ENCODE measurements around the gene PRIMA1.

Gene PRIMA1

DNA sequence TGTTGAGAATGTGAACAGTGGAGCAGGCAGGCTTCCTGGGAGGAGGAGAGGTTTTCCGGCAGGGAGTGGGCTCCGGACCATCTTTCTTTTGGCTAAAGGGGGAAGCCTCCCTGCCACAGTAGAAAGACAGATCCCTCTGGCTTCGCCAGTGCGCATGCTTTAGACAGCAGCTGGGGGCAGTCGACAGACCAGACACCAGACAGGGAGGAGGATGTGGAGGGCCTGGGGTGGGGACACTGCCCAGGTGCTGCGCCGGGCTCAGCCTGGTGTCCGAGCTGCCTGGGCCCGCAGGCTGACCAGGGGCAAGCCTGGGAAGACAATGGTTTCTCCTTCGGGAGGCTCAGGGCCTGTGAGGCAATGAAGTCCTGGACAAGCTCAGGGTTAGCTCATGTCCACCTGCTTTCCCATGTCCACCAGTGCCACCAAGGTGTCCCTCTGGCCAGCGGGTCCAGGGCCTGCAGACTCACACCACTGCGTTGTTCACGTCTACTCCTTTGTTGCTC, 67.3 kb downstream of the PRIMA1 start:
- no peak for TF ChIP-seq CTCF (IDR thresholded peaks at IDR 0.05; ENCODE audit: low read depth, low read length)
- H3K9me3 ChIP-seq (ENCODE audit: severe bottlenecking), result no peaks in the 10 kb centered on the region
- no peaks in the 10 kb centered on the region for H3K36me3 ChIP-seq
- H3K4me3 ChIP-seq (ENCODE audit: low read depth, low read length), result no peak overlapping the region
- no peak for DNase-seq
- H3K27ac ChIP-seq, result no peak overlapping the region
- H3K27me3 ChIP-seq (ENCODE audit: insufficient read depth, low read depth, severe bottlenecking), result no peaks in the 10 kb centered on the region

GRCh38 chr14:93720076-93720815, 68.0 kb downstream of the PRIMA1 start:
- Histone ChIP-seq H3K9me3 (ENCODE audit: severe bottlenecking) (no peaks in the 10 kb centered on the region), H3K36me3 (no peaks in the 10 kb centered on the region), H3K4me3 (ENCODE audit: low read depth, low read length) (no peak overlapping the region), H3K27me3 (ENCODE audit: insufficient read depth, low read depth, severe bottlenecking) (no peaks in the 10 kb centered on the region), H3K27ac (no peak overlapping the region)
- DNase-seq, result no peak
- TF ChIP-seq CTCF (IDR thresholded peaks at IDR 0.05; ENCODE audit: low read depth, low read length), result no peak

GRCh38 chr14:93719256-93719655, 69.0 kb downstream of the PRIMA1 start:
- H3K27me3 ChIP-seq (ENCODE audit: insufficient read depth, low read depth, severe bottlenecking), result no peaks in the 10 kb centered on the region
- H3K4me3 ChIP-seq (ENCODE audit: low read depth, low read length), result no peak overlapping the region
- no peaks in the 10 kb centered on the region for H3K9me3 ChIP-seq (ENCODE audit: severe bottlenecking)
- DNase-seq, result no peak
- H3K36me3 ChIP-seq, result no peaks in the 10 kb centered on the region
- no peak for TF ChIP-seq CTCF (IDR thresholded peaks at IDR 0.05; ENCODE audit: low read depth, low read length)
- H3K27ac ChIP-seq, result no peak overlapping the region

DNA sequence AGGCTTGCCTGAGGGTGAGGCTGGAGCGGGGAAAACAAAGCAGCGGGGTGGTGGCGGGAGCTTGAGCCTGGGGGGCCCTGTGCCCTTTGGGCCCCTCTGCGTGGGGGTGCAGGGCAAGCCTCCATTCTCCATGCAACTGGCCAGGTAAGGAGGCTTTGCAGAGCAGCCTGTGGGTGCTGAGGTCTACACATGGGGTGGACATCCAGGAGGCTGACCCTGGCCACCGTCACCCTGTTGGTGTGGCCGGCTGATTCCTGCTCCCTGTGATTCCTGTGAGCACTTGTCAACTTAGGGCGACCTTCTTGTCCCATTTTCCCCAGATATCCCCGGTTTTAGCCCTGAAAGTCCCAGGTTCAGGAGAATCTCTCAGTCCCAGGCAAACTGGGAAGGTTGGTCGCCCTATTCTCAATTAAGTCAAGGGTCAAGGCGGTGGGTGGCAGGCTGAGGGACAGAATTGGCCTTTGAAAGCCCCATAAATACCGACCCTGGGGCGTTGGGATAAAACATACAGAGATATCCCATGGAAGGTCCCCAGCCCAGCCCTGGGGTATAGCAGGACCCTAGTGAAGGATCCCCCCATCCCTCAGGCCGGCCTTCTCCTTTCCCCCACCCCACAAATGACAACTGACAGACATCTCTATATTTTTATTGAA, 70.5 kb downstream of the PRIMA1 start:
- Histone ChIP-seq H3K27ac (no peak overlapping the region), H3K27me3 (ENCODE audit: insufficient read depth, low read depth, severe bottlenecking) (no peaks in the 10 kb centered on the region), H3K9me3 (ENCODE audit: severe bottlenecking) (no peaks in the 10 kb centered on the region), H3K4me3 (ENCODE audit: low read depth, low read length) (no peak overlapping the region), H3K36me3 (no peaks in the 10 kb centered on the region)
- TF ChIP-seq CTCF (IDR thresholded peaks at IDR 0.05; ENCODE audit: low read depth, low read length), result no peak
- DNase-seq, result no peak

DNA sequence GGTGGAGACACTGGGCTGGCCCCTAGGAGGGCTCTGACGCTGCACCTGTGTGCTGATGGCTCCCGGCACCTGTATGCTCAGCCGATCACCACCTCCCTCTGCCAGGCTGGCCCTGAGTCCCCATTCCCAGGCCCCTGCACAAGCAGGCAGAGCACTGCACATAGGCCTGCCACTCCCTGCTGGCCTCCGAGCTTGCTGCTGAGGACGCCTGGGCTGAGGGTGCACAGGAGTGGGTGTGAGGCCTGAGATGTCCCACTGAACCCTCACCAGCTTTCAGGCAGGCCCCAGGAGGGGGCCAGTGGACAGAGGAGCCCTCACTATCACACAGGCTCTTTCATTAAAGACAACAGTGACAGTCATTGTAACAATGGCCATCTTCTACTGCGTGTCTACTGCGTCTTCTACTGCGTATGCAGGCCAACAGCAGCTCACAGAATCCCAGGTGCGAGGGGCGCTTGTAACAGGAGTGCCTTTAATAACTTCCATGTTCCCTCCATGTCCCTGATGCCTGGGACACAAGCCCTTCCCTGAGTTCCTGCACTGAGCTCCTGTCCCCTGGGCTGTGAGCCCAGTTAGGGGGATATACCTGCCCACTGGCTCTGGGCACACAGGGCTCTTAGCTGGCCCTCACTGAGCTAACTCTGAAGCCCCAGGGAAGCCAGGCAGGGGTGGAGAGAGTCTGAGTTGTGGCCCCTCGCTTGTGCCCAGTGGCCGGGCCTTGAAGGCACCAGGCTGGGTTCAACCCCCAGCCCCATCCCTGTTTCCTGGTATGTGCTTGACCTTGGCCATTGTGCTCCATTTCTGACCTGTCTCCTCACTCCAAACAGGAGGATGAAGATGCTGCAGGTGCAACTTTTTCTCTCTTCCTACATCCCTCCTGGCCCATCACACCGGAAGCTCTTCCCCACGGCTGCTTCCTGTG, 71.3 kb downstream of the PRIMA1 start:
- Histone ChIP-seq H3K27me3 (ENCODE audit: insufficient read depth, low read depth, severe bottlenecking) (no peaks in the 10 kb centered on the region), H3K4me3 (ENCODE audit: low read depth, low read length) (no peak overlapping the region), H3K36me3 (no peaks in the 10 kb centered on the region), H3K27ac (no peak overlapping the region), H3K9me3 (ENCODE audit: severe bottlenecking) (no peaks in the 10 kb centered on the region)
- no peak for DNase-seq
- TF ChIP-seq CTCF (IDR thresholded peaks at IDR 0.05; ENCODE audit: low read depth, low read length), result no peak
